GM12878 (cell line): ENCODE measurements around the gene ZMIZ1. TPM values are rescaled to one million over a fixed set of nuclear protein-coding genes. Genes with fewer than 3 reads are reported as not detected.

Source experiments
- ATAC-seq: fragments of 200-7000 bp; cut with Tn5 transposase; 3 replicates; pipeline ENCODE4 v1.9.1; 2020; ENCODE audit warnings: mild to moderate bottlenecking, moderate library complexity
- BruUV-seq: library from RNA; stranded (reverse); fragments of 400-500 nt; replicated peaks from 2 replicates; lab custom pipeline; 2021; lab: Mats Ljungman, UMichigan
- CTCF ChIA-PET: fragments of 300-600 bp; sonication (Branson Sonifier 250); formaldehyde crosslinking; extraction: SDS; loops from one replicate; lab custom pipeline; 2021; ENCODE audit warnings: inconsistent platforms; lab: Yijun Ruan, JAX
- POLR2A ChIA-PET: fragments of 350-600 bp; formaldehyde crosslinking; extraction: SDS; loops from one replicate; lab custom pipeline; 2021; ENCODE audit warnings: inconsistent platforms; lab: Charles Lee
- RAD21 ChIA-PET: fragments of 300-600 bp; sonication (Branson Sonifier 250); formaldehyde crosslinking; loops from one replicate; lab custom pipeline; 2023; ENCODE audit warnings: antibody characterized with exemption; ENCODE audit not compliant: unreplicated experiment; lab: Charles Lee
- SMC1A ChIA-PET: fragments of 300-600 bp; sonication (Branson Sonifier 250); formaldehyde crosslinking; loops from one replicate; lab custom pipeline; 2023; ENCODE audit not compliant: unreplicated experiment, uncharacterized antibody; lab: Charles Lee
- DNase-seq: peaks from one replicate; pipeline ENCODE4 v3.0.0-alpha.2; 2011; ENCODE audit warnings: low read depth, low spot score
- FAIRE-seq: peaks from 3 replicates; lab custom pipeline; 2011; peaks lifted over from hg19 to GRCh38; lab: Jason Lieb, UNC
- H2AFZ ChIP-seq: 2 replicates; pipeline ENCODE4 v1.6.0; 2011; ENCODE audit warnings: low read depth, low read length, control low read depth; ENCODE audit not compliant: control insufficient read depth
- H3K27ac ChIP-seq: 2 replicates; pipeline ENCODE4 v1.5.1; 2011; ENCODE audit warnings: control low read depth; ENCODE audit not compliant: control insufficient read depth, insufficient read depth
- H3K27me3 ChIP-seq, 2 experiments: replicated peaks in 1 of 2; 2 replicates each; pipeline versions ENCODE4 v1.6.0 to v1.6.1; 2011; ENCODE audit warnings: low read length in 1 of 2; ENCODE audit not compliant: control insufficient read depth in 2 of 2, insufficient read depth in 2 of 2
- H3K36me3 ChIP-seq, 2 experiments: 2 replicates each; pipeline ENCODE4 v1.5.1; 2011; ENCODE audit warnings: low read length in 1 of 2; ENCODE audit not compliant: control insufficient read depth in 2 of 2, insufficient read depth in 2 of 2
- H3K4me1 ChIP-seq: 2 replicates; pipeline ENCODE4 v1.6.1; 2011; ENCODE audit warnings: mild to moderate bottlenecking, low read length, moderate library complexity, mixed read lengths; ENCODE audit not compliant: control insufficient read depth, insufficient read depth
- H3K4me2 ChIP-seq: 2 replicates; pipeline ENCODE4 v1.6.0; 2011; ENCODE audit warnings: control low read depth; ENCODE audit not compliant: control insufficient read depth, insufficient read depth
- H3K4me3 ChIP-seq: fragments of 200-600 bp; sonication (generic); 2 replicates; pipeline ENCODE4 v1.5.1; 2016
- H3K79me2 ChIP-seq: 2 replicates; pipeline ENCODE4 v1.6.0; 2011; ENCODE audit warnings: low read length; ENCODE audit not compliant: control insufficient read depth, insufficient read depth
- H3K9ac ChIP-seq: 2 replicates; pipeline ENCODE4 v1.8.0; 2011; ENCODE audit warnings: low read length, control low read depth, mixed read lengths; ENCODE audit not compliant: control insufficient read depth, insufficient read depth
- H3K9me3 ChIP-seq: replicated peaks from 3 replicates; pipeline ENCODE4 v1.5.1; 2011; ENCODE audit warnings: mild to moderate bottlenecking, low read length; ENCODE audit not compliant: control insufficient read depth, insufficient read depth
- H4K20me1 ChIP-seq: 2 replicates; pipeline ENCODE4 v1.6.0; 2011; ENCODE audit not compliant: control insufficient read depth, insufficient read depth
- JUND ChIP-seq: IDR thresholded peaks from 2 replicates; pipeline ENCODE4 v1.6.1; 2012; ENCODE audit warnings: low read depth, mild to moderate bottlenecking, low read length, improper control_type of control experiment, moderate library complexity
- KLF5 ChIP-seq: fragments of 450-650 bp; IDR thresholded peaks from 2 replicates; pipeline ENCODE4 v1.6.1; 2014; ENCODE audit warnings: mild to moderate bottlenecking; ENCODE audit not compliant: partially characterized antibody
- STAT3 ChIP-seq: IDR thresholded peaks from 2 replicates; pipeline ENCODE4 v1.6.1; 2011; ENCODE audit warnings: low read depth, low read length, improper control_type of control experiment
- WGBS: methylation state at CpG from one replicate; pipeline ENCODE4 v1.1.6; 2016; ENCODE audit warnings: low lambda C conversion rate; ENCODE audit not compliant: insufficient replicate concordance, insufficient coverage; ENCODE audit errors: missing lambda C conversion rate; 5-methylcytosine and 5-hydroxymethylcytosine counted together
- in situ Hi-C: fragments of 300-500 bp; cut with MboI; formaldehyde crosslinking; loops from 9 replicates; pipeline ENCODE4 v1.14.3; 2018; ENCODE audit warnings: mixed read lengths
- intact Hi-C: fragments of 100-400 bp; cut with micrococcal nuclease; formaldehyde crosslinking; loops from one replicate; pipeline ENCODE4 v1.14.2; 2022; ENCODE audit not compliant: unreplicated experiment
- polyA plus RNA-seq, 11 experiments: library from polyadenylated mRNA; depleted of rRNA in 4 of 11; unstranded in 6 of 11; stranded (reverse) in 5 of 11; fragments of >200 nt; fragmentation: Nextera tagmentation in 4 of 11; fragmentation: Illumina TruSeq in 1 of 11; extraction: Ambion mirVana in 4 of 11; extraction: Trizol in 1 of 11; gene quantifications; 1 replicate in 1 of 11; 2 replicates in 10 of 11; pipeline versions ENCODE4 v1.2.1 to v1.2.3, GENCODE V29; 2011 to 2016; ENCODE audit warnings: inconsistent platforms in 2 of 11, missing spikeins in 2 of 11, low read depth in 1 of 11
- total RNA-seq, 4 experiments: library from RNA; depleted of rRNA in 3 of 4; stranded (reverse); fragments of >200 nt in 3 of 4; fragmentation: Illumina TruSeq in 1 of 4; extraction: Trizol in 1 of 4; gene quantifications; 2 replicates each; pipeline versions ENCODE4 v1.2.1 to v1.2.3, GENCODE V29; 2013 to 2021
- TF ChIP-seq, protein P1 (sequence below): fragments of 450-650 bp; IDR thresholded peaks from 2 replicates; pipeline ENCODE4 v1.6.1; 2017; ENCODE audit warnings: mild to moderate bottlenecking, moderate library complexity

ZMIZ1 gene
- total and polyA plus RNA-seq, 10 of the 15 experiments (the other 5 are each of a cell fraction or from before 2014, with no cell fraction given): 3.1 to 82.3 (median 14.9) TPM

DNA sequence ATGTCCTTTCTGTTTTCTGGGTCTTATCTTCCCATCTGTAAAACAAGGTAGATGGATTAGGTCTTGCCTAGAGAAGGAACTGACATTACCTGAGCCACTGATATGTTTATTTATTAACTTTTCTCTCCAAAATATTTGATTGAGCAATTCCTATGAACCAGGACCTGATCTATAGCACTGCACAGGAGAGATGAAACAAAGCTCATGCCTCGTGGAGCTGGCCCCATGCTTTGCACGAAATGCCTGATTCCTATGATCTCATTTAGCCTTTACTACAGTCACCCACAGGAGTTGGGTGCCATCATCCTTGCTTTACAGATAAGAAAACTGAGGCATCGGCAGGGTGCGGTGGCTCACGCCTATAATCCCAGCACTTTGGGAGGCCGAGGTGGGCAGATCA, 48.2 kb upstream of the ZMIZ1 start:
- Histone ChIP-seq H3K27ac (no peak overlapping the region), H4K20me1 (no peaks in the 10 kb centered on the region), H2AFZ (no peak overlapping the region), H3K4me3 (no peak overlapping the region), H3K4me2 (no peak overlapping the region), H3K27me3 (0 out of 4 replicates have a peak, but pooled peaks cover 0 to 2% of the 10 kb centered on the region in 2 experiments), H3K9me3 (no peaks in the 10 kb centered on the region; the same call in 2 of the 3 replicates), H3K79me2 (no peaks in the 10 kb centered on the region), H3K4me1 (peaks cover 14% of the 10 kb centered on the region), H3K36me3 (no peaks in the 10 kb centered on the region), H3K9ac (no peak overlapping the region)
- CTCF ChIA-PET: no interaction called here
- RAD21 ChIA-PET: no interaction called here
- DNase-seq (no peak), FAIRE-seq (no peak), ATAC-seq (no peak)
- POLR2A ChIA-PET: no interaction called here
- WGBS: 45% methylated on average over 6 of the region's 6 CpGs
- TF ChIP-seq STAT3 (no peak), KLF5 (no peak), JUND (no peak)
- TF ChIP-seq, protein P1, sequence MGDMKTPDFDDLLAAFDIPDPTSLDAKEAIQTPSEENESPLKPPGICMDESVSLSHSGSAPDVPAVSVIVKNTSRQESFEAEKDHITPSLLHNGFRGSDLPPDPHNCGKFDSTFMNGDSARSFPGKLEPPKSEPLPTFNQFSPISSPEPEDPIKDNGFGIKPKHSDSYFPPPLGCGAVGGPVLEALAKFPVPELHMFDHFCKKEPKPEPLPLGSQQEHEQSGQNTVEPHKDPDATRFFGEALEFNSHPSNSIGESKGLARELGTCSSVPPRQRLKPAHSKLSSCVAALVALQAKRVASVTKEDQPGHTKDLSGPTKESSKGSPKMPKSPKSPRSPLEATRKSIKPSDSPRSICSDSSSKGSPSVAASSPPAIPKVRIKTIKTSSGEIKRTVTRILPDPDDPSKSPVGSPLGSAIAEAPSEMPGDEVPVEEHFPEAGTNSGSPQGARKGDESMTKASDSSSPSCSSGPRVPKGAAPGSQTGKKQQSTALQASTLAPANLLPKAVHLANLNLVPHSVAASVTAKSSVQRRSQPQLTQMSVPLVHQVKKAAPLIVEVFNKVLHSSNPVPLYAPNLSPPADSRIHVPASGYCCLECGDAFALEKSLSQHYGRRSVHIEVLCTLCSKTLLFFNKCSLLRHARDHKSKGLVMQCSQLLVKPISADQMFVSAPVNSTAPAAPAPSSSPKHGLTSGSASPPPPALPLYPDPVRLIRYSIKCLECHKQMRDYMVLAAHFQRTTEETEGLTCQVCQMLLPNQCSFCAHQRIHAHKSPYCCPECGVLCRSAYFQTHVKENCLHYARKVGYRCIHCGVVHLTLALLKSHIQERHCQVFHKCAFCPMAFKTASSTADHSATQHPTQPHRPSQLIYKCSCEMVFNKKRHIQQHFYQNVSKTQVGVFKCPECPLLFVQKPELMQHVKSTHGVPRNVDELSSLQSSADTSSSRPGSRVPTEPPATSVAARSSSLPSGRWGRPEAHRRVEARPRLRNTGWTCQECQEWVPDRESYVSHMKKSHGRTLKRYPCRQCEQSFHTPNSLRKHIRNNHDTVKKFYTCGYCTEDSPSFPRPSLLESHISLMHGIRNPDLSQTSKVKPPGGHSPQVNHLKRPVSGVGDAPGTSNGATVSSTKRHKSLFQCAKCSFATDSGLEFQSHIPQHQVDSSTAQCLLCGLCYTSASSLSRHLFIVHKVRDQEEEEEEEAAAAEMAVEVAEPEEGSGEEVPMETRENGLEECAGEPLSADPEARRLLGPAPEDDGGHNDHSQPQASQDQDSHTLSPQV: no peak
- intact Hi-C loops (no loop called here), in situ Hi-C loops (no loop called here)
- SMC1A ChIA-PET: no interaction called here
- BruUV-seq: no TSS peak
